ENCODE data around the gene ARIH1. TPM values are rescaled to one million over a fixed set of nuclear protein-coding genes. Genes with fewer than 3 reads are reported as not detected.

ARIH1 gene
- total RNA-seq, 1 donor from 2014 or later = 46.9 TPM

DNA sequence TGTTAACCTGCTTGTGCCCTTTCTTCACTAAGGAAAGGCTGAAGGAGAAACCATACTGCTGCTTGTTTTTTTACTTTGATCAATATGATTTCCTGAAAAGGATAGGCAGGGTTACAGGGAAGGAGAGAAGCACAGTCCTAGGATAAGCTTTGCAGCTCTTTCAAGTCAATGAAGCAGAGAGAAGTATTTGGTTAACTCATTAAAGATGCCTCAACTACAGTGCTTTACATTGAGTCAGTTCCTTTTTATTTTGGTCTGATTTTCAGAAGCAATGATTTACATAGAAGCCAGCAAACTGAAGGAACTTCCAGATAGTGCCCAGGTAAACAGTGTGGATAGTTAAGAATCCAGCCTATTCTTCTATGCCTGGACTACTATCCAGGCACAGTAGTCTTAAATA, 64.8 kb downstream of the ARIH1 start:
- no peak for DNase-seq (ENCODE audit: low spot score)

DNA sequence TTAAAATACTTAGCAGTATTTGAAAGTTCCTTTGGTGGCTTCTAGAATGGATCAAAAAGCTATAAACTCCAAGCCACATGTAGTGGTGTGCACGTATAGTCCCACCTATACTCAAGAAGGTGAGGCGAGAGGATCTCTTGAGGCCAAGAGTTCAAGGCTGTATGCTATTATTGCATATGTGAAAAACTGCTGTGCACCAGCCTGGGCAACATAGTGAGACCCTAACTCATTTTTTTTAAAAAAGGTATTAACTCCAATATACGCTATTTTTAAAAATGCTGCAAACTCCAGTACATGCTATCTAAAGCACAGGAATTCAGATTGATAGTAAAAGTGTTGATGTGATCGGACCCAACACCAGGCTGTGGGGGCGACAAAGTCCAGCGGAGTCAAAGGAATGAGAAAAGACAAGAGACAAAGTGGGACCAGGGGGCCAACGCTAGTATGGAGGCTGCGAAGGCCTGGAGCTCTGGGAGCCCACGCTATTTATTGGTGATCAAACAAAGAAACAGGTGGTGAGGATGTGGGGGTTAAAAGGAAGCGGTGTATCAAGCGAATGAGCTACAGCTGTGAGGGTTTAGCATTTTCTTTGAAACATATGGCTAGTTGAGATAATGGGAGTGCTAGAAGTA, 66.6 kb downstream of the ARIH1 start:
- DNase-seq (ENCODE audit: low spot score) = no peak

GRCh38 chr15:72541674-72542073, 67.5 kb downstream of the ARIH1 start:
- no peak for DNase-seq (ENCODE audit: low spot score)

DNA sequence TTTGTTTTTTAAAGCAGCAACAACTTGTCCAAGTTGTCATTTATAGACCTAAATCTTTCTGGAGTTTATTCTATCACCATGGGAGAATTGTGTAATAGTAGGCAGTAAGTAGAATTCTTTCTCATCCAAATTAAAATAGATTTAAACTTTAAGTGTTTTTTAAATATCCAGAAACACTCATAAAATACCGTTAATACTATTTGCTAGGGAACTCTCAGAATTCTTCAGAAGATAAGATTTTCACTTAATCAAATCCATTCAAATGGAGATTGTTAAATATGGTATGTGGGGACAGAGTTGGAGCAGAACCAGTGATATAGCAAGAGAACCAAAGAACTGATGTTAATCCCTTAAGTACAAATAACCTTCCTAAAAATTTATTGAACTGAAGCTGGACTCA, 71.0 kb downstream of the ARIH1 start:
- DNase-seq (ENCODE audit: low spot score) = no peak

GRCh38 chr15:72554471-72555425, 80.6 kb downstream of the ARIH1 start:
- no peak for DNase-seq (ENCODE audit: low spot score)

- no peak for DNase-seq (ENCODE audit: low spot score)
Observed at GRCh38 chr15:72559781-72560180, 85.7 kb downstream of the ARIH1 start.

DNA sequence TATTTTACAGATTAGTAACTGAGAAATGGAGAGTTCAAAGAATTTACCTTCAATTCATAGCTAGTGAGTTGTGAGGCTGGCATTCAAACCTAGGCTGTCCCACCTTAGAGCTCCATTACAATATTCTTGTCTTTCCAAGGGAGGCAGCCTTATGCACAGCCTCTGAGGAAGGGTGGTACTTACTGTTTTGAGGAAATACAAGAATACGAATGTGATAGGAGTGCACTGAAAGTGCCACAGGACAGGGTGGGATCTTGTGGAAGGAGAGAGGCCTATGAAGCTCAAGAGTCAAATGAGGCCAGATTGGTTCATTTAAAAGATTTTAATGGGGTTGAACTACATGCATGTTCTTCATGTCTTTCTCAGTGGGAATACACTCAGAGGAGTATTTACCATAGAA, 86.3 kb downstream of the ARIH1 start:
- DNase-seq (ENCODE audit: low spot score) = no peak

DNA sequence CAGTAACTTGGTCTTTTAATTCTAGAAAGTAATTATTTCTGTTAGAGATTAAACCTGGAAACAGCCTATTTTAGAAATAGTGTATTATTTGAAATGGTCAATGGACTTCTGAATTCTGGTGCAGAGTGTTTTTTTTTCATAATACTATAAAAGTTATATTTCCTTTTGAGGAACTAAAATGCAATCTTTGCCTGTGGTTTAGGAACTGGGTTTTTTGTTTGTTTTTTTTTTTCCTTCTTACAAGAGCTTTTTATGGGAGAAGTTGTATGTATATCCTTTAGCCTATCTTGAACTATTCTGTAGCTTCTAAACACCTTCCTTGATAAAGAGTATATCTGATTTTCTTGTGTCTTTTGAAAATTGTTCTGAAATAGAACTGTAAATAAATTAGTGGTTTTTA, 88.3 kb downstream of the ARIH1 start:
- no peak for DNase-seq (ENCODE audit: low spot score)

DNA sequence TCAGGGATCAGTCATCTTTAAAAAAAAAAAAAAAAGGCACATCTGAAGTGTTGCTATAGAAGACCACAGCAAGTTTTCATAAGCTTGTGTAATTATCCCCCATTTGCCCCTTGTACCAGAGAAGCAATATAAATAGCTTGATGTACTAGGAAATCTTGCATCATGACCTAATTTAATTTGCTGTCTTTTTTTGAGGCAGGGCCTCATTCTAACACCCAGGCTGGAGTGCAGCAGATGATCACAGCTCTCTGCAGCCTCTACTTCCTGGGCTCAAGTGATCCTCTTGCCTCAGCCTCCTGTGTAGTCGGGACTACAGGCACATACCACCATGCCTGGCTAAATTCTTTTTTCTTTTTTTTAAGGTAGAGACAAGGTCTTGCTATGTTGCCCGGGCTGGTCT, 88.7 kb downstream of the ARIH1 start:
- no peak for DNase-seq (ENCODE audit: low spot score)

- no peak for DNase-seq (ENCODE audit: low spot score)
Observed at GRCh38 chr15:72564091-72564490, 90.0 kb downstream of the ARIH1 start.

DNA sequence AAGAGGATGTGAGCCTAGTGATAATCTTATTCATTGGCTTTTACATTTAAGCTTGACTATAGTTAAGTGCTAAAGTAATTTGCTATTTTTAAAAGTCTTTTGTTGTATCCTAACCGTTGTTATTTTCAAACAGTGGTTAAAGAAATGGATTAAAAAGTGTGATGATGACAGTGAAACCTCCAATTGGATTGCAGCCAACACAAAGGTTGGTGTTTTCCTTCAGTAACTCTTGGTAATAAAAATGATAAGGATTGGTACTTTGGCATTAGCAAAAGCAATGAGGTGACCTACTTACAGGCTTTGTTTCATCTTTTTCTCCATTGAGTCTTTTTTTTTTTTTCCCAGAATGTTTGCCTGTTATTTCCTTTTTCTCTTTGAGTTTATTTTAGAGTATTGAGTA, 92.8 kb downstream of the ARIH1 start:
- DNase-seq (ENCODE audit: low spot score) = no peak

DNA sequence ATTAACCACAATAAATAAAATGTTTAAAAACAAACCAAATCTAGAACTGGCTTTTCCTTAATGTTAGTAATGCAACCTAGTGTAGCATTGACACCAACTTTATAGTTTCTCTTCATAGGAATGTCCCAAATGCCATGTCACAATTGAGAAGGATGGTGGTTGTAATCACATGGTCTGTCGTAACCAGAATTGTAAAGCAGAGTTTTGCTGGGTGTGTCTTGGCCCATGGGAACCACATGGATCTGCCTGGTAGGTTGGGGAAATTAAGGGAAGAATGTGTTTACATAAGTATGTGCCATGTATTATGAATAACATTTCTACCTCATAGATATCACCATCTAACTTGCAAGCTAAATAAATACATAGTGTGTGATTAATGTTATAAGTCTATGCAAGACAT, 95.9 kb downstream of the ARIH1 start:
- DNase-seq (ENCODE audit: low spot score) = no peak

- no peak for DNase-seq (ENCODE audit: low spot score)
Observed at GRCh38 chr15:72579814-72580213, 105.7 kb downstream of the ARIH1 start.

GRCh38 chr15:72584006-72584405, 109.9 kb downstream of the ARIH1 start:
- peak; percentile 11 for DNase-seq (ENCODE audit: low spot score)

GRCh38 chr15:72585025-72585424, 110.9 kb downstream of the ARIH1 start:
- no peak for DNase-seq (ENCODE audit: low spot score)

DNA sequence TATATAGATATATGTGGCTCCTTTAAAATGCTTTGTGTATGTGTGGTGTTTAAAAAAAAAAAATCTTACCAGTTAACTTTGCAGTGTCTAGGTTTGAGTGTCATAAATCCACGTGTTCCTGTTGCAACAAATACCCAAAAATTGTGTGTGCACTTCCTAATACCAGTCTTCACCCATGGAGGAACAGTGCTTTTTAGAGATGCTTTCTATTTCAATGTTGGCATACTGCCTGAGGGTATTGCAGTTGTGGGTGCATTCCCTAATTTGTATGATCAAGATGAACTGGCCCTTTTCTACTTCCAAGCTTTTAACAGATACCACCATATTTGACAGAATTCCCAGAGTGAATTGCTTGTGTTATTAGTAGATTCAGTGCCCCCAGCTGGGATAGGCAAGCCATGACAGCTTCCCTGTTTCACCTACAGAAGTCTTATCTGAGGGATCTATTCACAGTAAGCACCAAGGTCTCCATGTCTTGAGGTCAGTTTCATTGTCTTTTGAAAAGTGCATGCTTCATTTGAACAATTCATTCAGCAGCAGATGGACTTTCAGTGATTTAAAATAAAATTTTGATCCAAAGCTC, 111.4 kb downstream of the ARIH1 start:
- no peak for DNase-seq (ENCODE audit: low spot score)

DNA sequence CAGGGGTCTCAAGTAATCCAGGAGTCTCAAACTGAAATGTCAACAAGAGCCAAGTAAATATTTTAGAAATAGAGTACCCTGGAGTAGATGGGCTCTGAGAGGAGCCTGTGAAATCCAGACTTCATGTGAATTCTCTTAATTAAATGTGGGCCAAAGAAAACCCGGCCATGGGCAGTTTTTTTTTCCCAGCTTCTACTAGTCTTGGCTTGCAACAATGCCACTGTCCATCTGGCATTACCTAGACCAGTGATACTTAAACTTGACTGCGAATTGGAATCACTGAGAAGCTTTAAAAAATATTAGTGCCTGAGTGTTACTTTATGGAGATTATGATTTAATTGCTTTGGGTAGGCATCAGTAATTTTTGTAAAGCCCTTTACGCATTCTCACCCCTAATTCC, 114.0 kb downstream of the ARIH1 start:
- DNase-seq (ENCODE audit: low spot score) = no peak

- no peak for DNase-seq (ENCODE audit: low spot score)
Observed at GRCh38 chr15:72590427-72590826, 116.3 kb downstream of the ARIH1 start.

- peak; percentile 89 for DNase-seq (ENCODE audit: low spot score)
Observed at GRCh38 chr15:72591361-72591760, 117.2 kb downstream of the ARIH1 start.

- no peak for DNase-seq (ENCODE audit: low spot score)
Observed at GRCh38 chr15:72592097-72592496, 118.0 kb downstream of the ARIH1 start.

DNA sequence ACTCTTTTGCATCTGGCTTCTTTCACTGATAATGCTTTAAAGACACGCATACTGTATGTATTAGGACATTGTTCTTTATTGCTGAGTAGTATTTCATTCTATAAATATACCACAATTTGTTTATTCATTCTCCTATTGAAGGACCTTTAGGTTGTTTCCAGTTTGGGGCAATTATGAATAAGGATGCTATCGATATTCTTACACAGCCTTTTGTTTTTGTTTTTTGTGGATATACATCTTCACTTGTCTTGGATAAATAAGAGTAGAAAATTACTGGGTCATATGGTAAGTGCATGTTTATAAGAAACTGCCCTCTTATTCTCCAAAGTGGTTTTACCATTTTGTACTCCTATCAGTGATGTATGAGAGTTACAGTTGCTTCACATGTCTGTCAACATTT, 118.5 kb downstream of the ARIH1 start:
- DNase-seq (ENCODE audit: low spot score) = no peak

- no peak for DNase-seq (ENCODE audit: low spot score)
Observed at GRCh38 chr15:72593838-72594237, 119.7 kb downstream of the ARIH1 start.
